Stimulated activated CD8-positive, alpha-beta memory T cell treated with anti-CD3 and anti-CD28 coated beads, Interleukin-2, amount 100 ng/mL, for 1 hour (primary cell): ENCODE data around the gene MX2.

ENCODE experiments used
- DNase-seq, 2 donors: peaks; one replicate each; pipeline ENCODE4 v3.0.0-alpha.2; 2020; ENCODE audit warnings: low read depth in 2 of 2

MX2 gene

GRCh38 chr21:41364308-41364707 lies 2.5 kb downstream of the MX2 start:
- no peak for DNase-seq

- no peak for DNase-seq
Measured at GRCh38 chr21:41365377-41366107, 3.7 kb downstream of the MX2 start.

- DNase-seq, result no peak
Measured at GRCh38 chr21:41366522-41367151, 4.8 kb downstream of the MX2 start.

GRCh38 chr21:41367301-41367944 lies 5.6 kb downstream of the MX2 start:
- no peak for DNase-seq

- no peak for DNase-seq
Measured at GRCh38 chr21:41367945-41368734, 6.3 kb downstream of the MX2 start.

GRCh38 chr21:41368735-41369104 lies 6.9 kb downstream of the MX2 start:
- no peak for DNase-seq

- no peak for DNase-seq
Measured at GRCh38 chr21:41369105-41369919, 7.5 kb downstream of the MX2 start.

GRCh38 chr21:41369920-41370839 lies 8.4 kb downstream of the MX2 start:
- no peak for DNase-seq

- DNase-seq, result no peak
Measured at GRCh38 chr21:41370840-41371684, 9.2 kb downstream of the MX2 start.

- DNase-seq, result no peak
Measured at GRCh38 chr21:41371685-41372030, 9.8 kb downstream of the MX2 start.

- no peak for DNase-seq
Measured at GRCh38 chr21:41373253-41373652, 11.4 kb downstream of the MX2 start.

GRCh38 chr21:41373763-41374162 lies 11.9 kb downstream of the MX2 start:
- no peak for DNase-seq

GRCh38 chr21:41374177-41374712 lies 12.4 kb downstream of the MX2 start:
- DNase-seq, result no peak

GRCh38 chr21:41374867-41375533 lies 13.2 kb downstream of the MX2 start:
- no peak for DNase-seq

- no peak for DNase-seq
Measured at GRCh38 chr21:41375875-41376274, 14.0 kb downstream of the MX2 start.

- DNase-seq, result no peak
Measured at GRCh38 chr21:41377715-41378114, 15.9 kb downstream of the MX2 start.

- no peak for DNase-seq
Measured at GRCh38 chr21:41378849-41379248, 17.0 kb downstream of the MX2 start.

- DNase-seq, result no peak
Measured at GRCh38 chr21:41379901-41380300, 18.1 kb downstream of the MX2 start.

GRCh38 chr21:41381731-41382130 lies 19.9 kb downstream of the MX2 start:
- DNase-seq, result no peak
